Tibial nerve (tissue), 4 donors: ENCODE results near the gene C5orf52.

Experiments
- EP300 ChIP-seq, 2 donors: sonication (generic); formaldehyde crosslinking; IDR thresholded peaks; one replicate each; pipeline ENCODE4 v1.6.1; 2017; ENCODE audit warnings: antibody characterized with exemption in 2 of 2, mild to moderate bottlenecking in 1 of 2
- POLR2A ChIP-seq, 2 donors: fragments of 450-650 bp; IDR thresholded peaks; one replicate each; pipeline ENCODE4 v1.6.1; 2017; ENCODE audit warnings: antibody characterized with exemption in 2 of 2, mild to moderate bottlenecking in 2 of 2, moderate library complexity in 2 of 2
- TF ChIP-seq, protein P1 (sequence below), 5 experiments: fragments of 200-600 bp in 3 of 5; fragments of 450-650 bp in 2 of 5; sonication (generic) in 3 of 5; IDR thresholded peaks; one replicate each; pipeline ENCODE4 v1.5.1; 2016 to 2019; ENCODE audit warnings: antibody characterized with exemption in 5 of 5, mild to moderate bottlenecking in 3 of 5, moderate library complexity in 2 of 5

GRCh38 chr5:157703736-157704135, 32.4 kb downstream of the C5orf52 start:
- TF ChIP-seq, protein P1, sequence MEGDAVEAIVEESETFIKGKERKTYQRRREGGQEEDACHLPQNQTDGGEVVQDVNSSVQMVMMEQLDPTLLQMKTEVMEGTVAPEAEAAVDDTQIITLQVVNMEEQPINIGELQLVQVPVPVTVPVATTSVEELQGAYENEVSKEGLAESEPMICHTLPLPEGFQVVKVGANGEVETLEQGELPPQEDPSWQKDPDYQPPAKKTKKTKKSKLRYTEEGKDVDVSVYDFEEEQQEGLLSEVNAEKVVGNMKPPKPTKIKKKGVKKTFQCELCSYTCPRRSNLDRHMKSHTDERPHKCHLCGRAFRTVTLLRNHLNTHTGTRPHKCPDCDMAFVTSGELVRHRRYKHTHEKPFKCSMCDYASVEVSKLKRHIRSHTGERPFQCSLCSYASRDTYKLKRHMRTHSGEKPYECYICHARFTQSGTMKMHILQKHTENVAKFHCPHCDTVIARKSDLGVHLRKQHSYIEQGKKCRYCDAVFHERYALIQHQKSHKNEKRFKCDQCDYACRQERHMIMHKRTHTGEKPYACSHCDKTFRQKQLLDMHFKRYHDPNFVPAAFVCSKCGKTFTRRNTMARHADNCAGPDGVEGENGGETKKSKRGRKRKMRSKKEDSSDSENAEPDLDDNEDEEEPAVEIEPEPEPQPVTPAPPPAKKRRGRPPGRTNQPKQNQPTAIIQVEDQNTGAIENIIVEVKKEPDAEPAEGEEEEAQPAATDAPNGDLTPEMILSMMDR (IDR thresholded peaks at IDR 0.05), result no peak
- TF ChIP-seq EP300 (IDR thresholded peaks at IDR 0.05) (no peak), POLR2A (IDR thresholded peaks at IDR 0.05) (no peak)
